Suprapubic skin (tissue), 4 donors: ENCODE data around the gene CHIT1.
"Not testable (repeated sequence)": the region's sequence is repeated elsewhere in the genome, so short reads cannot be mapped to it uniquely, and the experiment has no call there.

ENCODE experiments used
- POLR2A ChIP-seq, 2 donors: fragments of 450-650 bp; IDR thresholded peaks; one replicate each; pipeline ENCODE4 v1.6.1; 2017; ENCODE audit warnings: antibody characterized with exemption in 2 of 2, mild to moderate bottlenecking in 2 of 2, moderate library complexity in 2 of 2
- POLR2AphosphoS5 ChIP-seq, 3 donors: sonication (generic); formaldehyde crosslinking; IDR thresholded peaks; one replicate each; pipeline ENCODE4 v1.6.1; 2017; ENCODE audit warnings: antibody characterized with exemption in 3 of 3
- TF ChIP-seq, protein P1 (sequence below), 2 donors: fragments of 200-600 bp in 1 of 2; fragments of 450-650 bp in 1 of 2; sonication (generic) in 1 of 2; IDR thresholded peaks; one replicate each; pipeline ENCODE4 v1.5.1; 2016 to 2019; ENCODE audit warnings: antibody characterized with exemption in 2 of 2, mild to moderate bottlenecking in 1 of 2, moderate library complexity in 1 of 2

- TF ChIP-seq POLR2AphosphoS5, POLR2A (IDR thresholded peaks at IDR 0.05): not testable (repeated sequence)
- TF ChIP-seq, protein P1, sequence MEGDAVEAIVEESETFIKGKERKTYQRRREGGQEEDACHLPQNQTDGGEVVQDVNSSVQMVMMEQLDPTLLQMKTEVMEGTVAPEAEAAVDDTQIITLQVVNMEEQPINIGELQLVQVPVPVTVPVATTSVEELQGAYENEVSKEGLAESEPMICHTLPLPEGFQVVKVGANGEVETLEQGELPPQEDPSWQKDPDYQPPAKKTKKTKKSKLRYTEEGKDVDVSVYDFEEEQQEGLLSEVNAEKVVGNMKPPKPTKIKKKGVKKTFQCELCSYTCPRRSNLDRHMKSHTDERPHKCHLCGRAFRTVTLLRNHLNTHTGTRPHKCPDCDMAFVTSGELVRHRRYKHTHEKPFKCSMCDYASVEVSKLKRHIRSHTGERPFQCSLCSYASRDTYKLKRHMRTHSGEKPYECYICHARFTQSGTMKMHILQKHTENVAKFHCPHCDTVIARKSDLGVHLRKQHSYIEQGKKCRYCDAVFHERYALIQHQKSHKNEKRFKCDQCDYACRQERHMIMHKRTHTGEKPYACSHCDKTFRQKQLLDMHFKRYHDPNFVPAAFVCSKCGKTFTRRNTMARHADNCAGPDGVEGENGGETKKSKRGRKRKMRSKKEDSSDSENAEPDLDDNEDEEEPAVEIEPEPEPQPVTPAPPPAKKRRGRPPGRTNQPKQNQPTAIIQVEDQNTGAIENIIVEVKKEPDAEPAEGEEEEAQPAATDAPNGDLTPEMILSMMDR (IDR thresholded peaks at IDR 0.05), result not testable (repeated sequence)
These were observed 25.3 kb upstream of the CHIT1 start for GRCh38 chr1:203254782-203255181.
